GM18508 (cell line): ENCODE results near the gene INO80.

ENCODE experiments used
- ATAC-seq: cut with Tn5 transposase; IDR thresholded peaks from one replicate; pipeline ENCODE4 v1.9.1; 2021; ENCODE audit warnings: moderate number of reproducible peaks; ENCODE audit not compliant: insufficient read depth, unreplicated experiment

INO80 gene

DNA sequence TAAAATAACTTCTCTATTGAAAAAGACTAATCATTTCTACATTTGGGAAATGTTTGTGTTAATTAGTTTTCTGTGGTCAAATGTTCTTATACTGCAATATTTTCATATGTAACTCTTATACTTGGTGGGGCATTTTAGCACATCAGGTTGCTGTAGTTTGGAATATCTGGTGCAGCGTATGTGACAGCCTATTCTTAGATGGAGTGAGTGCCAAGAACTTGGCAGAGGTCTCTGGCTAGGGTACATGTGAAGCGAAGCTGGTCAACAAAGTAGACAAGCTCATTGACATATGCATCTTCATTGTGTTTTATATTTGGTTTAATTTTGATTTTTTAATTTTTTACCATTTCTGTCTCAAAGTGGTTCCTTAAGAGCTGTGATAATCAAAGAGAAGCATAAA, 109.6 kb downstream of the INO80 start:
- no peak for ATAC-seq

DNA sequence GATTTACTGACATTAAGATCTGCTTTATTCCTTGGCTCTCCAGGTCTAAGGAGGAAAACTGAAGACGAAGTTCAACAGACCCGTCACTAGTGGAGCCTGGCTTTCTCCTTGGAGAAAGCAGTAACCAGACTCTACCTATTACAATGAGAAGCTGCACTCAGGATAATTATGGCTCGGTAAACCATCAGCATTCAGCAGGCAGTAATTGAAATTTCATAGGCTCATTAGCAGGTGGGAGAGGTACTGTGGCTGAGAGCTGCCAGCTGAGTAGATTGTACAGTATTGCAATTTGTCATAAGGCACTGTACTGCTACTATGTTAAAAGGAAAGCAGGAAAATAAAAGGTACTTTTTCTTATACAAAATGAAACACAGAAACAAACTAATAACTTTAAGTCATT, 111.6 kb downstream of the INO80 start:
- no peak for ATAC-seq

DNA sequence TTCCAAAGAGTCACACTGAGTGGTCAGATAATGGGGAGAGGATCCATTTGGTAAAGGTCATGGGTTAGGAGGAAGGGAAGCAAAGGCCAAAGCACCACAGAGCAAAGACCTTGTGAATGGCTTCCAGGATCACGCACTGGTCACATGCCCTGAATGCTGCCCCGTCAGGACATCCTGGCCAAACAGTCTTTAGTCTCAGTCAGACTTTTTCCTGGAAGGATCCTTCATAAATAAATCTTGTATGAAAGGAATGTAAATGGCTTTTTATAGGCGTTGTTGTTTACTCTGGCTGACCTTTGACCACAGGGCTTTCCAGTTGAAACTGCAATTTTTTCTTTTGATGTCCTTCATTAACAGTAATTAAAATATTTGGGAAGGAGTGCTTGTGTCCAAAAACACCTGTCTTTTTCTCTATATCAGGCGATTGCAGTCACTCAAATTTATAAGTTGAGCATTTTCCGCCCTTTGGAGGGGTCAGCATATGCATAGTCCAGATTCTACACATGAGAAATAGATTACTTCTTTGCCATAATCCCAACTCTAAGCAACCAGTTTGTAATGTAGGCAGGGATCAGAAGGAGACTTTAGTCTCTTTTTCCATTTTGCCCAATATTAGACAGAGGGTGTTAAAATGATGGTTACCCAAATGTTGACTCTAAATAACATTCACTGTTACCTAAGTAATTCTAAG, 114.4 kb downstream of the INO80 start:
- ATAC-seq: no peak

DNA sequence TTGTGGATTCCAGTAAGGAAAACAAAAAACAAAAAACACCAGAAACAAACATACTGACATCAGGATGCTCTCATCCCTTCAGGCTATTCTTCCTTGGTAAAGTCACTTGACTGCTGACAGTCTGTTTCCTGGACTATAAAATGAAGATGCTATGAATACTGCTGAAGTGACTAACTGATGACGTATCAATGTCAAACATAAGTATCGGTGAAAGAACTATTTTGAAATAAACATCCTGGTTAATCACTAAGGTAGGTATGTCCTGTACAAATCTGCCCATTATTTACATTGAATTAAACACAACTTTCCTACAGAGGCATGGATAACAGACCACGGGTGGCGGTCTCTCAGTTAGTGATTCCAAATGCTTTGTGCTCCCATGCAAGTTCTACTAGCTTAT, 116.9 kb downstream of the INO80 start:
- no peak for ATAC-seq

DNA sequence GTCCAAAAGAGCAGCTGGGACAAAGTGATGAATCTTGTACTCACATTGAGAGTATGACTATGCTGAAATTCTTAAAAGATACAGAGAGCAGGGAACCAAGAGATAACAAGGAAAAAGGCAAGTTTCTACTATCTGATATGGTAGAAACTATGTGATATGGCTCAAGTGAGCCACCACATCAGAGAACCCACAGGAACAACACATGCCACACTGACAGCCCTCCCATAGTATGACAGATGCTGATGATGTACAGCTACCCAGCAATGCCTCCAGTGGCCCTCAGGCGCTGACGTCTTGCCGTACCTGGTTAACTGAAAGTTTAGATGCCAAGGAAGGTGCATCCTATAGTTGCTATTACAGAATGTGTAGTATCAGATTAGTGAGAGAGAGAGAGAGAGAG, 120.4 kb downstream of the INO80 start:
- no peak for ATAC-seq

DNA sequence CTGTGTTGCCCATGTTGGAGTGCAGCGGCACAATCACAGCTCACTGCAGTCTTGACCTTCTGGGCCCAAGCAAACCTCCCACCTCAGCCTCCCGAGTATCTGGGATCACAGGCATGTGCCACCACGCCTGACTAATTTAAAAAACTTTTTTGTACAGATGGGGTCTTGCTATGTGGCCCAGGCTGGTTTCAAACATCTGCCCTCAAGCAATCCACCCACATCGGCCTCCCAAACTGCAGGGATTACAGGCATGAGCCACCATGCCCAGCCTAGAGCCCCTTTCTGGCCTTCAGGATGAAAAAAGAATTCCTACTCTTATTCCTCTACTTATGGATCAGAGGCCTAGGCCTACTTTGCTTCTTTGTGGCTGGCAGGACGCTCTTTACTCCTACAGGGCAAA, 123.3 kb downstream of the INO80 start:
- ATAC-seq: no peak

DNA sequence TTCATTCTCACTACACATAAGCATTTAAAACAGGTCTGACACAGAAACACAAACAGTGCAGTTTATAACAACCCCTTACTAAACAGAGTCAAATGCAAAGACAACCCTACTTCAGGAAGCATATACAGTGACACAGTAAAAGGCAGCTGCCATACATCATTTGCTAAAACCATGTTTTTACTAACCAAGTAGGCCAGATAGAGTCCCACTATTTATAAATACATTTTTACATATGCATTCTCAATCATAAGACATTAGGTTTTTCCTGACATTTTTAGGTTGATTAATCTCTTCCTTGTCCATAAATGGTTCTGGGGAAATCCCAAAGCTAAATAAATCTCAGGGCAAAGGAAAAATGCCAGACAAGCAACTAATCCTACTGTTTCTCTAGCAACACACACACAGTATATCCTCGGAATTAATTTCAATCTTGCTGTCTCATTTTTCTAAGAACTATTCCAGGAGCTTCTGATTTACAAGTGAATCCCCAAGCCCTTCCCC, 123.8 kb downstream of the INO80 start:
- no peak for ATAC-seq

DNA sequence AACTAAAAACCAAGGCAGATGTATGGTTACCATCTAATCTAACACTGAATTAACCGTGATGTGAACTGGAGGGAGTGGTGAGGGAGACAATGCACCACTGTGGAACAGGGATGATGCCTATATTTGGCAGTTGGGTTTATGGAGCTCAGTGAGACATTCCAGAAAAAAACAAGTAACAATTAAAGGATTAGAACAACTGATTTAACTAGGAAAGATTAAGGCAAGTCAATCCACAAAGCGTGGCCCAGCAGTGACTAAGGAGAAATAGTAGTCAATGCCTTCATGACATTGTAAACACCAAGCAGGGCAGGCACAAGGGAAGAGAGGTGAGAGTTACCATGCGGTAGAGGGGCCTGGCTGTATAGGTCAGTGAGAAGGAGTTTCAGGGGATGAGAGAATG, 124.7 kb downstream of the INO80 start:
- no peak for ATAC-seq

DNA sequence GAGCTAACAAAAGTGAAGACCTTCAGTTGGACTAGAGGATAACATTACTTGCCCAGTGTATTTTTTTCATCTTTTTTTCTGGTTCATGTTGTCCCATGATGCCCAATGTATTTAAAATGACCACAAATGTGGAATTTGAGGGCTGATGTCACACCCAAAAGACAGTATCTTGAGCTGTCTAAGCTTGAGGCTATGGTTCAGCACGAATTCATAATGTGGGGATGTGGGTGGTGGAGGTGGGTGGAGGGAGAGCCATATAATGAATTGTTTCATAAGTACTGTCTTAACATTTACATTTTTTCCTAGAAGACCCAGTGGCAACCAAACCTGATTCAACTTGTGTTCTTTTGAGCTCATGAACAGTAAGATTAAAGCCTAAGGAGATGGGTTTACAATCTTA, 125.3 kb downstream of the INO80 start:
- no peak for ATAC-seq

DNA sequence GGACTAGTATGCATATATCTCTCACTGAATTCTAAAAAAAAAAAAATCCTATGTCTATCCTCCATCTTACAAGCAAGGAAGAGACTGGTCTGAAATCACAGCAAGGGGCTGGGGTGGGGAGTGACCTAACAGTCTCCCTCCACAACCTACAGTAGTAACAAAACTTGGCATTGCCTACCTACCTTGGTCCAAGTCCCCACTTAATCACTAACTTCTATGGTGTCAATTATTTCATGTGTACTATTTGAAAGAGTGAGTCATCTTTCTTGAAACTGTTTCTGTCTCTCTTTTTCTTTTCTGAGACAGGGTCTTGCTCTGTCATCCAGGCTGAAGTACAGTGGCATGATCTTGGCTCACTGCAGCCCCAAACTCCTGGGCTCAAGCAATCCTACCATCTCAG, 126.0 kb downstream of the INO80 start:
- ATAC-seq: no peak

DNA sequence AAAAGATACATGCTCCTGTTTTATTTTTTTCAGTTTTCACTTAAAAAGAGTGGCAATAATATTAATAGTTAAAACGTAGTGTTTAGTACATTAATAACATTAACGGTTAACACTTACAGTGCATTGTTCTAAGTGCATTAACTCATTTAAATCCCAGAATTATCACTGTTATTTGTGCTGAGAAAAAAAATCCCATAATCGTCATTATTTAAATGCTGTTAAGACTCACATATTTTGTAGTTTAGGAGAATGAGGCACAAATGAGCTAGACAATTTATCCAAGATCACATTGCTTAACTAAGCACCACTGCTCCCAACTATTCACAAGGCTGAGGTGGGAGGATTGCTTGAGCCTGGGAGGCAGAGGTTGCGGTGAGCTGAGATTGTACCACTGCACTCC, 127.9 kb downstream of the INO80 start:
- ATAC-seq: no peak

DNA sequence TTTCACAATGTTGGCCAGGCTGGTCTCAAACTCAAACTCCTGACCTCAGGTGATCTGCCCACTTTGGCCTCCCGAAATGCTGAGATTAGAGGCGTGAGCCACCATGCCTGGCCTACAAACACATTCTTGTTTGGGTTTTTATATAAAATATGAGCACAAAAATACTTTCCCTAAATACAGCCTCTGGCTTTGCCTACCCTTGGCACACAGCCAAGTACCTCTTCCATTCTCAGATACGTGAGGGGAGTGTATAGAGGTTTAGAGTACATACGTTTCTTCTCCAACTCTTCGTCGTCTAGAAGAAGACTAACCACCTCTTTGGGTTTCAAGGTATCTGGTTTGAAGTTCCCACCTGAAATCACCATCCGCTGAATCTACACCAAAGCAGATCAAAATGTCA, 129.3 kb downstream of the INO80 start:
- ATAC-seq: no peak

DNA sequence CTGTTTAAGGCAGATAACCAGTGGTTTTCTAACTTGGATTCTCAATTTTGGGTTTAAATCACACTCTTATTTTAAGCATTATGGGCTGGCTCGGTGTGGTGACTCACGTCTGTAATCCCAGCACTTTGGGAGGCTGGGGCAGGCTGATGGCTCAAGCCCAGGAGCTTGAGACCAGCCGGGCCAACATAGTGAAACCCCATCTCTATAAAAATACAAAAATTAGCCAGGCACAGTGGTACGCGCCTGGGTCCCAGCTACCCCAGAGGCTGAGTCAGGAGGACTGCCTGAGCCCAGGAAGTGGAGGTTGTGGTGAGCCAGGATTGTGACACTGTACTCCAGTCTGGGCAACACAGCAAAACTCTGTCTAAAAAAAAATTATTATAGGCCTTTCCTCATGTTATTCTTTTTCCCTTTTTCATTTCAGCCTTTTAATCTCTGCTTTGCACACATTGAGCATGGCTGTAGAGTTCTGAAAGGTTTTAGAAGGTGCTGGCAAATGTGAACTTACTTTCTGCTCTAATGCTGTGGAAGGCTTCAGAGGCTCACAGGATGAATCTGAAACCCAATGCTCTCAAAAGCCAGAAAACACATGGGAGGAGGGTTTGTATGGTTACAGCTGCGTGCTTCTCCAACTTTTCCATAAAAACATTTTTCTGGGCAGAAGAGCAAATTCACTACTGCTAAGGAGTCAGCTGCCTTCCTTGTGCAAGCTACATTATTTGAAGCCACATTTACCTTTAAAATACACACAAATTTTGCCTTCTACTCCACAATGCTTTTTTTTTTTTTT, 130.3 kb downstream of the INO80 start:
- ATAC-seq: no peak

DNA sequence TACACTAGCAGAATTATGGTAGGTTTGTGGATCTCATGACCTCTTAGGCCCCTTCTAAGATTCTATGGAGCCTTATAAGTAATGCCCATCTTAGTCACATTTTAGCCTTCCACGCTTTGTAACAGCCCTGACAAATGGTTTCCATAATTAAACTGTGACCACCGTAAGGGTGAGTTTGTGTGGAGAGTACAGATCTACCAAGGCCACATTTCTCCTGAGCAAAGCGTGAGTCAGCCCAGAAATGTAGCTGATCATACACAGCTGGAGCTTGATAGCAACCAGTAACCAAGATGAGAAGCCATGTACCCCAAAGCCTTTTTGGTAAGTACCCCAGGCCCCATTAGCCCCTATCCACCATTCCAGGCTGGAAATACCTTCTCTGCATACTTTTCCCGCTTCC, 131.1 kb downstream of the INO80 start:
- ATAC-seq: no peak

DNA sequence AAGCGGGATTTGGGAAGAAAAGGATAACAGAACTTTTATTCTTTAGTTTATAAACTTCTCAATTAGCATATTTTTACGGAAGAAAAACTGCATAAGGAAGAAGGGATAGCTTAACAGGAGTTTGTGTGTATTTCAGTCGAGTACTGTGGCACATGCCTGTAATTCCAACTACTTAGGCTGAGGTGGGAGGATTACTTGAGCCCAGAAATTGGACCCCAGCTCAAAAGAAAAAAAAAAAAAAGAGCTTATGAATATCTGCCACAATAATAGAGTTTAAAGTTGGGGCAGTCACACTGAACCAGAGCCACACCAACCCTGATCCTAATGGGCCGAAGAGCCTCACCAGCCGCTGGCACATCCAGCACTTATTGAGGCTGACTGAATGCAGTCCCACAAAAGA, 131.7 kb downstream of the INO80 start:
- no peak for ATAC-seq

DNA sequence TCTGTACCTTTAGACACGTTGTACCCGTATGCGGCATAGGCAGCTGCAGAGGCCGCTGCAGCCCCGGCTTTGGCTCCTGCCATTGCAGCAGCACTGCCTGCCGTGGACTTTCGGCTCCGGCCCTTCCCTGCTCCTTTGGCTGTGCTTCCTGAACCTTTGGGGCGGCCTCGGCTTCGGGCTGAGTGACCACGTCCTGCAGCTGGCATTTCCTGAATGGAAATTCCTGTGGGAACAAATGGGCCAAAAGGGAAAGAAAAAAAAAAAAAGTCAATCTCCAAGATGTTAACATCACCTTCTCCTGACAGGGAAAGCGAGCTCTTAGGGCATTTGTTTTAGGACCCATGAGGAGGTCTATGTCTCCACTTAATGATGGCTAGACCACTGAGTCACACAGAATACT, 133.2 kb downstream of the INO80 start:
- no peak for ATAC-seq

DNA sequence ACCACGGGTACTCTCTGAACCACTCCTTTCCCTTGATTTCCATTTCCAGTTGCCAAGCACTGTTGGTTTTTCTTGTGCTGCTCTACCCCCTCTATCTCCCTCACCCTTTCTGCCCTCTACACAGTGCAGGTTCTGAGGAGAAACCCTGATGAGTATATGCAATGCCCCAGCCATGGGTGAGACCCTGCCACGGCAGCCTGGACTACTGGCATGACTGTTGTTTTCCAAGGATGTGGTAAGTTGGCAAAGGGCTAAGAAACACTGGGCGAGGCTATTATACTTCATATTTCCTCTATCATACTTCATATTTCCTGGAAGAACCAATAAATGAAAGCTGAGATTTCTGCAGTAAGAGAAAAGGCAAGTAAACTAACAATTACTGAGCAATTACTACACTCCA, 134.9 kb downstream of the INO80 start:
- no peak for ATAC-seq

DNA sequence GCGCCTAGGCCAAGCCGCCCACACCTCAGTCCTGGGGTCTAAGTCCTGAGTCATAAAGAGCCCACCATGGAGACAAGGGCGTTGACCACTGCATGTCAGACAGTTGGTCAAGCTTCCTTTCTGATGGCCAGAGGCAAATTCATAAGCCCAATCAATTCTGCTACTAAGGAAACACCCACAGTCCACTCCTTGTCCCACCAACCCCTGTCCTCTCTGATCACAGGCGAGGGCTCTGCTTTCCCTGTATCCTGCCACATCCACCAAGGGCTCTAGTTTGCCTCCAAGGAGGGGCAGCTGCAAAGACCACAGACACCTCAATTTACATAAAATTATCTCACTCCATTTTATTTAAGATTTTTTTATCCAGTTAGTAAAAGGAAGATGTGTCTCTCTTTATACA, 137.5 kb downstream of the INO80 start:
- no peak for ATAC-seq

DNA sequence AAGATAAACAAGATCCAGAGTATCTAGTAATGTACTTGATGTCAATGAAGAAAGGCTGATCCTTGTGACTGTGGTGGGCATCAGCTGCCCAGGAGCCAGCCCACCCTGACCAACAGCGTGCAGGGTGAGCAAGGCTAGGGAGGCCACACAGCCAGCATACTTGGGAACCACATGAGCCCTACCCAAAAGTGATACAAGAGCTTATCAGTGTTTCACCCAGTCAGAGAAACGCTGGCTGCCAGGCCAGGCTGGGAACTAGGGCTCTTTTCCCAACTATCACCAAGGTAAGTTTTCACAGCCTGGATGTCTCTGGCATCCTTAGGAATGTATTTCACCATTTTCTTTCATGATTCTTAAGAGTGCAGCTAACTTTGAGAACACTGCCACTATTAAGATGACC, 137.9 kb downstream of the INO80 start:
- no peak for ATAC-seq

DNA sequence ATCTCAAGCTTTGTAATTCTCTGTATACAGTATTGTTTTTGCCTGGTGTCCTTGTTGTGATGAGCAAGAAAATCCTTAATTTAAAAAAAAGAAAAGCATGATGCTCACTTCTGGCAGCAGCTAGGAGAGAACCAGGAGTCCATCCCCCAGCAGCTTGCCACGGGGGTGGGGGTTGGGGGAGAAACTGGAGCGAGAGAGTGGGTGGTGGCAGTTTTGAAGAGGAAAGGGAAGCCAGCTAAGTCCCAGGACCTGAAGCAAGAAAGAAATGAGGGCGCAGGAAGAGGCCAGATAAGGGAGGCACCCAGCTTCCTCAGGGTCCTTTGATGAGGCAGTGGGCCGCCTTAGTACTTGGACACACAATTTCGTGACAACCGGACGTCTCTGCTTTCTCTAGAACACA, 139.3 kb downstream of the INO80 start:
- ATAC-seq: no peak

DNA sequence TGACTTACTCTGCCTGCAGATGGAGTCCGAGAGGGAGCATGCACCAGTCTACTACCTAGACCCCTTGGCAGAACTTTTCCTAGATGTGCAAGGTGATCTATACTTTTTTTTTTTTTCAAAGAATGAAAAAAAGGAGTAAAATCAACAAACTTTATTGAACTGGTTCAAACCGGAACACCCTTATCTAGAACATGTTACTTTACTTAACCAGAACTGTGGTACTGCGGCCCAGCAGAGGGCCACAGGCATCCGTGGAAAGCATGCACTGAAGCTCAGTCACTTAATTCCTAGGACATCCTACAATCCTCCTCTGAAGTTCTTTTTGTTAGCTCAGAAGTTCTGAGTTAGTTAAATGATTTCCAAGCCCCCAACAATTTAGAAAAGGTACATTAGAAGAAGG, 141.2 kb downstream of the INO80 start:
- ATAC-seq: no peak

DNA sequence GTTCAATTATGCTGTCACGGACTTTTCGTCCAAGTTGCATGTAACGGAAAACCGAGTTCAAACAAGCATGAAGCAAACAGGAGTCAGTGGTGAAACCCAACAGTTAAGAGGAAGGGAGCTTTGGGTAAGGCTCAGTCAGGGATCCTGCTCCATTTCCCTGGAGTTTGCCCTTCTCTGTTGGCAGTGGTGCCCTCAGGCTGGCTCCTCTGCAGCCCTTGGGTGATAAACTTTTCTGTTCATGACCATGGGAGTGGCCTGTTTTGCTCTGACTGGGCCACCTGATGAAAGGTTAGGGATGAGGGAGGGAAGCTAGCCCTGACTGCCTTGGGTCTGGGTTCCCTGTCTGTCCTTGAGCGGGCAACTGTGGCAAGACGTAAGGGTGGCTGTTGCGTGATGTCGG, 146.7 kb downstream of the INO80 start:
- ATAC-seq: no peak
